Epithelial cell of prostate (primary cell): ENCODE measurements around the gene TBXAS1.

Experiments used
- DNase-seq: peaks from one replicate; pipeline ENCODE4 v3.0.0-alpha.2; 2011; ENCODE audit warnings: low read depth, low spot score
- H3K27ac ChIP-seq: fragments of 450-650 bp; 2 replicates; pipeline ENCODE4 v1.5.1; 2017; ENCODE audit warnings: mild to moderate bottlenecking

Gene TBXAS1

GRCh38 chr7:140033779-140034363 is 204.8 kb downstream of the TBXAS1 start:
- peak; percentile 67 for DNase-seq
- H3K27ac ChIP-seq: peak overlapping the region; percentile 76

- DNase-seq: no peak
- peak overlapping the region; percentile 76 for H3K27ac ChIP-seq
These were observed 205.4 kb downstream of the TBXAS1 start for GRCh38 chr7:140034421-140034820.

GRCh38 chr7:140035400-140036223 is 206.5 kb downstream of the TBXAS1 start:
- DNase-seq: no peak
- H3K27ac ChIP-seq: peak overlapping the region; percentile 23

- DNase-seq: no peak
- H3K27ac ChIP-seq: no peak overlapping the region
These were observed 207.3 kb downstream of the TBXAS1 start for GRCh38 chr7:140036224-140036962.

GRCh38 chr7:140039066-140039465 is 210.0 kb downstream of the TBXAS1 start:
- no peak for DNase-seq
- H3K27ac ChIP-seq: no peak overlapping the region

- no peak overlapping the region for H3K27ac ChIP-seq
- DNase-seq: no peak
These were observed 210.8 kb downstream of the TBXAS1 start for GRCh38 chr7:140039896-140040295.

- DNase-seq: no peak
- no peak overlapping the region for H3K27ac ChIP-seq
These were observed 212.8 kb downstream of the TBXAS1 start for GRCh38 chr7:140041659-140042385.

- H3K27ac ChIP-seq: no peak overlapping the region
- no peak for DNase-seq
These were observed 213.3 kb downstream of the TBXAS1 start for GRCh38 chr7:140042386-140042670.

- no peak for DNase-seq
These were observed 215.2 kb downstream of the TBXAS1 start for GRCh38 chr7:140044251-140044650.

GRCh38 chr7:140045697-140046096 is 216.6 kb downstream of the TBXAS1 start:
- no peak overlapping the region for H3K27ac ChIP-seq
- DNase-seq: no peak

More at GRCh38 chr7:140044251-140044650, 215.2 kb downstream of the TBXAS1 start:
- H3K27ac ChIP-seq: peak overlapping the region; percentile 28

GRCh38 chr7:140047197-140047596 is 218.1 kb downstream of the TBXAS1 start:
- no peak for DNase-seq
- H3K27ac ChIP-seq: no peak overlapping the region

GRCh38 chr7:140048138-140048537 is 219.1 kb downstream of the TBXAS1 start:
- DNase-seq: no peak

GRCh38 chr7:140048989-140049338 is 219.9 kb downstream of the TBXAS1 start:
- no peak for DNase-seq
- H3K27ac ChIP-seq: no peak overlapping the region

More at GRCh38 chr7:140048138-140048537, 219.1 kb downstream of the TBXAS1 start:
- no peak overlapping the region for H3K27ac ChIP-seq

- no peak for DNase-seq
These were observed 220.4 kb downstream of the TBXAS1 start for GRCh38 chr7:140049339-140050024.

GRCh38 chr7:140050100-140050499 is 221.0 kb downstream of the TBXAS1 start:
- DNase-seq: no peak

More at GRCh38 chr7:140049339-140050024, 220.4 kb downstream of the TBXAS1 start:
- no peak overlapping the region for H3K27ac ChIP-seq

GRCh38 chr7:140051820-140052219 is 222.8 kb downstream of the TBXAS1 start:
- H3K27ac ChIP-seq: no peak overlapping the region
- no peak for DNase-seq

More at GRCh38 chr7:140050100-140050499, 221.0 kb downstream of the TBXAS1 start:
- H3K27ac ChIP-seq: no peak overlapping the region

GRCh38 chr7:140053812-140054539 is 224.9 kb downstream of the TBXAS1 start:
- no peak for DNase-seq
- no peak overlapping the region for H3K27ac ChIP-seq

- H3K27ac ChIP-seq: no peak overlapping the region
- no peak for DNase-seq
These were observed 225.7 kb downstream of the TBXAS1 start for GRCh38 chr7:140054751-140055150.

GRCh38 chr7:140055833-140056232 is 226.8 kb downstream of the TBXAS1 start:
- no peak overlapping the region for H3K27ac ChIP-seq
- no peak for DNase-seq
